Astrocyte of the spinal cord (primary cell): Measurements from ENCODE around the gene C1orf216.
A peak's percentile ranks its signal among the peaks of the same experiment; 100 is the strongest.

ENCODE experiments used
- DNase-seq: peaks from one replicate; pipeline ENCODE4 v3.0.0; 2011; ENCODE audit warnings: low read depth, low spot score
- H3K4me3 ChIP-seq: 2 replicates; pipeline ENCODE4 v1.5.1; 2011; ENCODE audit warnings: low read depth, mild to moderate bottlenecking, low read length, moderate library complexity
- CTCF ChIP-seq: IDR thresholded peaks from 2 replicates; pipeline ENCODE4 v1.5.1; 2012; ENCODE audit warnings: low read depth, mild to moderate bottlenecking, low read length, inconsistent platforms
- in situ Hi-C: cut with HindIII; loops from 2 replicates; pipeline ENCODE4 v1.10.0; 2017; ENCODE audit warnings: low sequenced_read_pairs

The C1orf216 gene

GRCh38 chr1:35688161-35688560, 30.5 kb downstream of the C1orf216 start:
- no peak for DNase-seq
- no peak overlapping the region for H3K4me3 ChIP-seq
- no peak for TF ChIP-seq CTCF
- in situ Hi-C loops: no loop called here

- TF ChIP-seq CTCF: no peak
- in situ Hi-C loops: no loop called here
Measured at GRCh38 chr1:35683012-35683411, 35.7 kb downstream of the C1orf216 start.

GRCh38 chr1:35680271-35680670, 38.4 kb downstream of the C1orf216 start:
- in situ Hi-C loops: no loop called here
- H3K4me3 ChIP-seq: no peak overlapping the region
- TF ChIP-seq CTCF: no peak
- DNase-seq: no peak

More at GRCh38 chr1:35683012-35683411, 35.7 kb downstream of the C1orf216 start:
- no peak for DNase-seq
- no peak overlapping the region for H3K4me3 ChIP-seq

- no peak for TF ChIP-seq CTCF
- DNase-seq: peak; percentile 11
- in situ Hi-C loops: no loop called here
- H3K4me3 ChIP-seq: no peak overlapping the region
Measured at GRCh38 chr1:35675773-35676172, 42.9 kb downstream of the C1orf216 start.

- in situ Hi-C loops: no loop called here
- TF ChIP-seq CTCF: no peak
- no peak overlapping the region for H3K4me3 ChIP-seq
- no peak for DNase-seq
Measured at GRCh38 chr1:35674111-35674510, 44.6 kb downstream of the C1orf216 start.

GRCh38 chr1:35672116-35672515, 46.6 kb downstream of the C1orf216 start:
- in situ Hi-C loops: no loop called here
- TF ChIP-seq CTCF: no peak
- H3K4me3 ChIP-seq: no peak overlapping the region
- DNase-seq: no peak

- in situ Hi-C loops: no loop called here
- no peak for TF ChIP-seq CTCF
- H3K4me3 ChIP-seq: no peak overlapping the region
- DNase-seq: no peak
Measured at GRCh38 chr1:35668506-35668905, 50.2 kb downstream of the C1orf216 start.
